Endometrium (tissue), 2 donors: Measurements from ENCODE around the gene EN1.

Experiments
- FAIRE-seq: peaks from 2 replicates; lab custom pipeline; 2012; peaks lifted over from hg19 to GRCh38; lab: Jason Lieb, UNC
- donor health status: control.
- donor health status: control.

EN1 gene

GRCh38 chr2:118842661-118843482 lies 4.6 kb downstream of the EN1 start:
- FAIRE-seq, result no peak

GRCh38 chr2:118841828-118842461 lies 5.5 kb downstream of the EN1 start:
- FAIRE-seq, result no peak

- FAIRE-seq, result no peak
Observed at GRCh38 chr2:118841450-118841827, 6.0 kb downstream of the EN1 start.

GRCh38 chr2:118838741-118839455 lies 8.6 kb downstream of the EN1 start:
- FAIRE-seq, result no peak

GRCh38 chr2:118837621-118838020 lies 9.8 kb downstream of the EN1 start:
- FAIRE-seq, result no peak

GRCh38 chr2:118837067-118837466 lies 10.4 kb downstream of the EN1 start:
- FAIRE-seq, result no peak

GRCh38 chr2:118836411-118836930 lies 11.0 kb downstream of the EN1 start:
- no peak for FAIRE-seq

- no peak for FAIRE-seq
Observed at GRCh38 chr2:118835746-118836410, 11.6 kb downstream of the EN1 start.

- no peak for FAIRE-seq
Observed at GRCh38 chr2:118834901-118835745, 12.3 kb downstream of the EN1 start.

GRCh38 chr2:118834440-118834810 lies 13.0 kb downstream of the EN1 start:
- FAIRE-seq, result no peak

GRCh38 chr2:118833716-118834439 lies 13.6 kb downstream of the EN1 start:
- no peak for FAIRE-seq

- FAIRE-seq, result no peak
Observed at GRCh38 chr2:118832791-118833715, 14.4 kb downstream of the EN1 start.

- FAIRE-seq, result no peak
Observed at GRCh38 chr2:118832071-118832790, 15.2 kb downstream of the EN1 start.

GRCh38 chr2:118830881-118831280 lies 16.6 kb downstream of the EN1 start:
- FAIRE-seq, result no peak

- FAIRE-seq, result no peak
Observed at GRCh38 chr2:118830118-118830517, 17.3 kb downstream of the EN1 start.

GRCh38 chr2:118826093-118826492 lies 21.4 kb downstream of the EN1 start:
- FAIRE-seq, result no peak

GRCh38 chr2:118823633-118824032 lies 23.8 kb downstream of the EN1 start:
- FAIRE-seq, result no peak

GRCh38 chr2:118822572-118822971 lies 24.9 kb downstream of the EN1 start:
- no peak for FAIRE-seq

GRCh38 chr2:118822015-118822414 lies 25.4 kb downstream of the EN1 start:
- FAIRE-seq, result no peak
